ENCODE data around the gene CNTN1.

Gene CNTN1

DNA sequence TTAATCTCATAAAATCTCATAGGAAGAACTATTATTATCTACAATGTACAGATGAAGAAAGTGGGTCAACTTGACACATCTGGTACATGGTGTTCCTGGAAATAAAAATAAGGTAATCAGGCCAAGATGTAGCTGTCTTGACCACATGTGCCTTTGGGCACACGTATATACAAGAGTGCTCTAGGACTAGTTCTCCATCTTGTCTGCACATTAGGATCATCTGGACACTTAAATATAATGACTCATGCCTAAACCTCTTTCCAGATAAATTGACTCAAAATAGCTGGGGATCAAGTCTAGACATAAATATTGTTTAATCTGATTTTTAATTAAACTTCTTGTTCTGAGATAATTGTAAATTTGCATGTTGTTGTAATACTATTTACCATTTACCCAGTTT is 182.6 kb downstream of the CNTN1 start:
- TF ChIP-seq, protein P1, sequence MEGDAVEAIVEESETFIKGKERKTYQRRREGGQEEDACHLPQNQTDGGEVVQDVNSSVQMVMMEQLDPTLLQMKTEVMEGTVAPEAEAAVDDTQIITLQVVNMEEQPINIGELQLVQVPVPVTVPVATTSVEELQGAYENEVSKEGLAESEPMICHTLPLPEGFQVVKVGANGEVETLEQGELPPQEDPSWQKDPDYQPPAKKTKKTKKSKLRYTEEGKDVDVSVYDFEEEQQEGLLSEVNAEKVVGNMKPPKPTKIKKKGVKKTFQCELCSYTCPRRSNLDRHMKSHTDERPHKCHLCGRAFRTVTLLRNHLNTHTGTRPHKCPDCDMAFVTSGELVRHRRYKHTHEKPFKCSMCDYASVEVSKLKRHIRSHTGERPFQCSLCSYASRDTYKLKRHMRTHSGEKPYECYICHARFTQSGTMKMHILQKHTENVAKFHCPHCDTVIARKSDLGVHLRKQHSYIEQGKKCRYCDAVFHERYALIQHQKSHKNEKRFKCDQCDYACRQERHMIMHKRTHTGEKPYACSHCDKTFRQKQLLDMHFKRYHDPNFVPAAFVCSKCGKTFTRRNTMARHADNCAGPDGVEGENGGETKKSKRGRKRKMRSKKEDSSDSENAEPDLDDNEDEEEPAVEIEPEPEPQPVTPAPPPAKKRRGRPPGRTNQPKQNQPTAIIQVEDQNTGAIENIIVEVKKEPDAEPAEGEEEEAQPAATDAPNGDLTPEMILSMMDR (conservative IDR thresholded peaks at IDR 0.05; ENCODE audit: control insufficient read depth, insufficient read depth, low read depth, low read length): no peak
- H3K4me3 ChIP-seq (ENCODE audit: control insufficient read depth, low read depth, low read length): no peak overlapping the region
- peak; percentile 12 for DNase-seq (ENCODE audit: low read depth)

DNA sequence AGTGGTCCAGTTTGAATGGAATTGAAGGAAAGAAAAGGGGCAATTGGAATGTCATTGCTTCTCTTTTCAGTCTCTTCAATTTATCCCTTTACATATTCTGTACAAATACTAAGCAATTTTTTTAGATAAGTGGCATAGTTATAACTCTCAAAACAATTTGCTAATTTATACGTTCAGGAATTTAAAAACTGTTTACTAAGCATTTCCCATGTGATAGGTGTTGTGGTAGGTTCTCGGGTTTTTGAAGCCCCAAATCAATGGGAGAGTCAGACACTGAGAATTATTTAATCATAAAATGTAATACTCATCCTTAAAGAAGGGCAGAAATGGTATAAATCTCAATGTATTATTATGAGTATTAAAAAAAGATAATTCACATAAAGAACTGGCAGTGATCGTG is 197.1 kb downstream of the CNTN1 start:
- TF ChIP-seq, protein P1 (conservative IDR thresholded peaks at IDR 0.05; ENCODE audit: control insufficient read depth, insufficient read depth, low read depth, low read length): no peak
- no peak for DNase-seq (ENCODE audit: low read depth)
- H3K4me3 ChIP-seq (ENCODE audit: control insufficient read depth, low read depth, low read length): no peak overlapping the region

DNA sequence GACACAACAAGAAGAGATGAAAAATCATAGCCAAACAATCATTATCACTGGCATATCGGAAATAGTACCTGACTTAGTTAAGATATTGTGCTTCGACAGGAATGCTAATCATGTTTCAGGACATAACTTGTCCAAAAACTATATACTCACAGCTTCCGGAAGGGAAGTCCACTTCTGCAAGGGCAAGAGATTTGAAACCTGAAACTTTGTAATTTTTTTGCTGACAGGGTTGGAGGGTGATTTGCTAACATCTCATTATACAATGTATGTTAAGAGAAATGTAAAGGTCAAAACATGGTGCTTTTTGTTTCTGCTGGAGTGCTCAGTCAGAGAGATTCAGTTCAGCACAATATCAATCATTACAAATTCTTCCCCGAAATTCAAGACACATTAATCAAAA is 200.3 kb downstream of the CNTN1 start:
- DNase-seq (ENCODE audit: low read depth): no peak
- no peak overlapping the region for H3K4me3 ChIP-seq (ENCODE audit: control insufficient read depth, low read depth, low read length)
- TF ChIP-seq, protein P1 (conservative IDR thresholded peaks at IDR 0.05; ENCODE audit: control insufficient read depth, insufficient read depth, low read depth, low read length): no peak

GRCh38 chr12:40898505-40898904 is 206.3 kb downstream of the CNTN1 start:
- TF ChIP-seq, protein P1 (conservative IDR thresholded peaks at IDR 0.05; ENCODE audit: control insufficient read depth, insufficient read depth, low read depth, low read length): no peak
- H3K4me3 ChIP-seq (ENCODE audit: control insufficient read depth, low read depth, low read length): no peak overlapping the region
- DNase-seq (ENCODE audit: low read depth): no peak

DNA sequence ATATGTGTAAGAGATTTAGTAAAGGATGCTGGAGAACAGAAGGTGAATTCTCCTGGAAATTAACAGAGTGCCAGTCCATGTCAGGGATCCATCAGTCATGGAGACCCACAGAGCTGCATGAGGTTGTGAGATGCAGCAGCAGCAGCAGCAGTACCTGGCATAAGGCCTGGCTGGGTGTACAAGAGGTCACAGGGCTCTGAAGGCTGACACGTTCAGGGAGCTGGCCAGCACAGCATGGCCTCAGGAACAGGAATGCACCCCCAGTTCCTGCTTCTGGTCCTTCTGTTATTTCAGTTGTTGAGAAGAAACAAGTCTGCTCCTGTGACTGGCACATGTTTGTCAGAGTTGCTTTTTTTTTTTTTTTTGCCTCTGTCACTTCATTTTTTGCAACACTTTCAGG is 210.8 kb downstream of the CNTN1 start:
- no peak overlapping the region for H3K4me3 ChIP-seq (ENCODE audit: control insufficient read depth, low read depth, low read length)
- TF ChIP-seq, protein P1 (conservative IDR thresholded peaks at IDR 0.05; ENCODE audit: control insufficient read depth, insufficient read depth, low read depth, low read length): no peak
- no peak for DNase-seq (ENCODE audit: low read depth)

GRCh38 chr12:40907115-40907527 is 214.9 kb downstream of the CNTN1 start:
- peak; percentile 20 for DNase-seq (ENCODE audit: low read depth)
- TF ChIP-seq, protein P1 (conservative IDR thresholded peaks at IDR 0.05; ENCODE audit: control insufficient read depth, insufficient read depth, low read depth, low read length): no peak
- no peak overlapping the region for H3K4me3 ChIP-seq (ENCODE audit: control insufficient read depth, low read depth, low read length)

- TF ChIP-seq, protein P1 (conservative IDR thresholded peaks at IDR 0.05; ENCODE audit: control insufficient read depth, insufficient read depth, low read depth, low read length): no peak
- H3K4me3 ChIP-seq (ENCODE audit: control insufficient read depth, low read depth, low read length): no peak overlapping the region
- DNase-seq (ENCODE audit: low read depth): no peak
These were observed 219.4 kb downstream of the CNTN1 start for GRCh38 chr12:40911676-40912075.
